Liver (tissue), 9 donors: ENCODE data around the gene TSTD2. TPM values are rescaled to one million over a fixed set of nuclear protein-coding genes. Genes with fewer than 3 reads are reported as not detected.
"Not testable (repeated sequence)": the region's sequence is repeated elsewhere in the genome, so short reads cannot be mapped to it uniquely, and the experiment has no call there.

Experiments
- DNase-seq: peaks from one replicate; pipeline ENCODE4 v3.0.0-alpha.2; 2017; ENCODE audit warnings: low spot score
- H3K27ac ChIP-seq, 2 donors: one replicate each; pipeline ENCODE4 v1.7.0; 2013; ENCODE audit warnings: inconsistent platforms in 2 of 2, low read length in 2 of 2, control low read depth in 1 of 2, low read depth in 1 of 2, mild to moderate bottlenecking in 1 of 2
- H3K27me3 ChIP-seq, 4 donors: one replicate each; pipeline versions ENCODE4 v1.6.1 to v1.7.0; 2013; ENCODE audit warnings: low read length in 3 of 4, inconsistent platforms in 1 of 4, mild to moderate bottlenecking in 1 of 4, moderate library complexity in 1 of 4; ENCODE audit not compliant: control insufficient read depth in 4 of 4, insufficient read depth in 4 of 4
- H3K36me3 ChIP-seq, 4 donors: one replicate each; pipeline versions ENCODE4 v1.6.1 to v1.7.0; 2013; ENCODE audit warnings: low read length in 3 of 4, mild to moderate bottlenecking in 3 of 4, low read depth in 1 of 4, moderate library complexity in 1 of 4; ENCODE audit not compliant: control insufficient read depth in 4 of 4, insufficient read depth in 3 of 4
- H3K4me1 ChIP-seq, 4 donors: one replicate each; pipeline versions ENCODE4 v1.6.1 to v1.7.0; 2013; ENCODE audit warnings: low read length in 3 of 4, mild to moderate bottlenecking in 3 of 4, moderate library complexity in 1 of 4; ENCODE audit not compliant: control insufficient read depth in 4 of 4, insufficient read depth in 4 of 4
- H3K4me3 ChIP-seq, 3 donors: one replicate each; pipeline versions ENCODE4 v1.6.1 to v1.7.0; 2013; ENCODE audit warnings: low read length in 3 of 3, control low read depth in 1 of 3, low read depth in 1 of 3, mild to moderate bottlenecking in 1 of 3
- H3K9ac ChIP-seq, 2 donors: one replicate each; pipeline ENCODE4 v1.7.0; 2013; ENCODE audit warnings: low read length in 2 of 2, mild to moderate bottlenecking in 2 of 2, moderate library complexity in 2 of 2, control low read depth in 1 of 2, low read depth in 1 of 2
- H3K9me3 ChIP-seq, 4 donors: one replicate each; pipeline versions ENCODE4 v1.6.1 to v1.7.0; 2013; ENCODE audit warnings: low read length in 3 of 4; ENCODE audit not compliant: control insufficient read depth in 4 of 4
- CTCF ChIP-seq: fragments of 150-350 bp; IDR thresholded peaks from 2 replicates; pipeline ENCODE4 v1.5.1; 2017; ENCODE audit warnings: improper control_type of control experiment, low read depth, low read length; ENCODE audit not compliant: missing input control
- EGR1 ChIP-seq, 2 donors: IDR thresholded peaks; 2 replicates each; pipeline ENCODE4 v1.6.1; 2016 to 2018; ENCODE audit warnings: antibody characterized with exemption in 2 of 2, low read depth in 2 of 2
- FOXA1 ChIP-seq: IDR thresholded peaks from 2 replicates; pipeline ENCODE4 v1.6.1; 2016; ENCODE audit warnings: antibody characterized with exemption
- FOXA2 ChIP-seq: IDR thresholded peaks from 2 replicates; pipeline ENCODE4 v1.6.1; 2016; ENCODE audit warnings: antibody characterized with exemption
- GABPA ChIP-seq, 2 donors: IDR thresholded peaks in 1 of 2; conservative IDR thresholded peaks in 1 of 2; 2 replicates each; pipeline ENCODE4 v1.6.1; 2016; ENCODE audit warnings: antibody characterized with exemption in 2 of 2, mild to moderate bottlenecking in 1 of 2, moderate library complexity in 1 of 2
- HNF4A ChIP-seq, 2 donors: conservative IDR thresholded peaks; 2 replicates each; pipeline ENCODE4 v1.6.1; 2016; ENCODE audit warnings: antibody characterized with exemption in 2 of 2, mild to moderate bottlenecking in 2 of 2
- HNF4G ChIP-seq: IDR thresholded peaks from 2 replicates; pipeline ENCODE4 v1.6.1; 2016; ENCODE audit warnings: antibody characterized with exemption
- MAX ChIP-seq: IDR thresholded peaks from 2 replicates; pipeline ENCODE4 v1.6.1; 2016; ENCODE audit warnings: antibody characterized with exemption
- NR2F2 ChIP-seq: IDR thresholded peaks from 2 replicates; pipeline ENCODE4 v1.6.1; 2016; ENCODE audit warnings: antibody characterized with exemption
- RAD21 ChIP-seq, 2 donors: IDR thresholded peaks; 2 replicates each; pipeline ENCODE4 v1.6.1; 2016; ENCODE audit warnings: antibody characterized with exemption in 2 of 2, mild to moderate bottlenecking in 2 of 2
- REST ChIP-seq: IDR thresholded peaks from 2 replicates; pipeline ENCODE4 v1.6.1; 2016; ENCODE audit warnings: antibody characterized with exemption, mild to moderate bottlenecking
- TAF1 ChIP-seq: conservative IDR thresholded peaks from 2 replicates; pipeline ENCODE4 v1.6.1; 2016; ENCODE audit warnings: antibody characterized with exemption, mild to moderate bottlenecking
- WGBS: extraction: QIAGEN DNeasy Blood & Tissue Kit; methylation state at CpG from one replicate; pipeline ENCODE4 v1.1.7; 2013; 5-methylcytosine and 5-hydroxymethylcytosine counted together
- polyA plus RNA-seq, 2 donors: library from polyadenylated mRNA; stranded (reverse) in 1 of 2; unstranded in 1 of 2; fragments of 200-250 nt in 1 of 2; fragments of >200 nt in 1 of 2; fragmentation: Nextera tagmentation in 1 of 2; extraction: Ambion mirVana in 1 of 2; gene quantifications; one replicate each; pipeline versions ENCODE4 v1.2.1 to v1.2.3, GENCODE V29; 2013 to 2015
- total RNA-seq, 2 donors: library from RNA; depleted of rRNA; stranded (reverse); fragments of >200 nt; gene quantifications; one replicate each; pipeline ENCODE4 v1.2.3, GENCODE V29; 2014
- donor health status: healthy.
- donor health status: healthy.
- donor health status: healthy.
- donor health status: healthy.
- donor health status: healthy.

TSTD2 gene
- total and polyA plus RNA-seq, 4 donors: 4.6 to 13.8 (median 7.1) TPM

GRCh38 chr9:97575673-97576200, 57.4 kb downstream of the TSTD2 start:
- Histone ChIP-seq H3K27me3 (no peaks in the 10 kb centered on the region), H3K36me3 (no peaks in the 10 kb centered on the region), H3K4me1 (peaks cover 5 to 23% (median 12%) of the 10 kb centered on the region in 4 donors), H3K9ac (no peak overlapping the region), H3K4me3 (no peak overlapping the region), H3K27ac (no peak overlapping the region), H3K9me3 (no peaks in the 10 kb centered on the region)
- no peak for DNase-seq
- TF ChIP-seq HNF4G (no peak), NR2F2 (no peak), HNF4A (conservative IDR thresholded peaks at IDR 0.05) (no peak), RAD21 (IDR thresholded peaks at IDR 0.05) (no peak), FOXA1 (no peak), MAX (no peak), FOXA2 (no peak), EGR1 (IDR thresholded peaks at IDR 0.05; ENCODE audit: low read depth in 2 of 2) (no peak)
- WGBS: 79% methylated on average over 11 of the region's 11 CpGs

GRCh38 chr9:97574921-97575672, 58.1 kb downstream of the TSTD2 start:
- H3K9ac ChIP-seq, H3K9me3 ChIP-seq, DNase-seq, H3K4me3 ChIP-seq, H3K36me3 ChIP-seq, H3K27me3 ChIP-seq, H3K27ac ChIP-seq: not testable (repeated sequence)
- WGBS: 83% methylated on average over 21 of the region's 21 CpGs
- peaks cover 5 to 23% (median 12%) of the 10 kb centered on the region in 4 donors for H3K4me1 ChIP-seq

GRCh38 chr9:97574101-97574571, 59.0 kb downstream of the TSTD2 start:
- H3K4me3 ChIP-seq, H3K9me3 ChIP-seq, H3K27me3 ChIP-seq, H3K9ac ChIP-seq, H3K36me3 ChIP-seq, H3K27ac ChIP-seq, DNase-seq: not testable (repeated sequence)
- 95% methylated on average over 47 of the region's 47 CpGs for WGBS
- H3K4me1 ChIP-seq: peaks cover 5 to 23% (median 12%) of the 10 kb centered on the region in 4 donors

- WGBS: 91% methylated on average over 5 of the region's 5 CpGs
These were observed 59.6 kb downstream of the TSTD2 start for GRCh38 chr9:97573482-97574073.

More at GRCh38 chr9:97573482-97574073, 59.6 kb downstream of the TSTD2 start:
- Histone ChIP-seq H3K27ac (no peak overlapping the region), H3K4me3 (no peak overlapping the region), H3K9me3 (no peaks in the 10 kb centered on the region), H3K27me3 (no peaks in the 10 kb centered on the region), H3K36me3 (no peaks in the 10 kb centered on the region), H3K9ac (no peak overlapping the region), H3K4me1 (peaks cover 5 to 23% (median 12%) of the 10 kb centered on the region in 4 donors)
- TF ChIP-seq TAF1 (no peak), REST (no peak), GABPA (IDR thresholded peaks at IDR 0.05 in 1 of 2, conservative IDR thresholded peaks at IDR 0.05 in 1 of 2) (no peak), FOXA1 (no peak), CTCF (no peak), MAX (no peak)
- DNase-seq: no peak
